CD1c-positive myeloid dendritic cell (primary cell): ENCODE data around the gene FAM124A.
A peak's percentile ranks its signal among the peaks of the same experiment; 100 is the strongest.

Experiments
- DNase-seq: peaks from one replicate; pipeline ENCODE4 v3.0.0-alpha.2; 2016; ENCODE audit errors: extremely low spot score

FAM124A gene

GRCh38 chr13:51305271-51305967, 83.2 kb downstream of the FAM124A start:
- no peak for DNase-seq

DNA sequence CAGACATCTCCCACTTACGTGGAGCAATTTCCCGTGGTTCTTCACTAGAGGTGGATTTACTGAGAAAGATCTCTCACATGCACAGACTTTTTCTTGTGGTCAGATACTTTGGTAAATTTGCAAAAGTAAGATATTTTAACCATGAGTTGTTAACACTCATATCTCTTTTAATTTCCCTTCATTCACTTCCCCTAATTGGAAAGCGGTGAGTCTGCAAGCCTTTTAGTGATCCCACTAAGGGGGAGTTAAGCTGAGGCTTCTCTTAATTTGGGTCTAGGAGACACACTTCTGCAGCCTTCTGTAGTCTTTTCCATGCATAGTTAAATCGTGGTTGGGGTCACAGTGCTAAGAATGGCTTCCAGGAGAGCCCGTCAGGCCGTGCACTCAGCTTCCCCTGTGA, 86.6 kb downstream of the FAM124A start:
- DNase-seq = no peak

GRCh38 chr13:51311231-51311630, 89.0 kb downstream of the FAM124A start:
- DNase-seq = no peak

DNA sequence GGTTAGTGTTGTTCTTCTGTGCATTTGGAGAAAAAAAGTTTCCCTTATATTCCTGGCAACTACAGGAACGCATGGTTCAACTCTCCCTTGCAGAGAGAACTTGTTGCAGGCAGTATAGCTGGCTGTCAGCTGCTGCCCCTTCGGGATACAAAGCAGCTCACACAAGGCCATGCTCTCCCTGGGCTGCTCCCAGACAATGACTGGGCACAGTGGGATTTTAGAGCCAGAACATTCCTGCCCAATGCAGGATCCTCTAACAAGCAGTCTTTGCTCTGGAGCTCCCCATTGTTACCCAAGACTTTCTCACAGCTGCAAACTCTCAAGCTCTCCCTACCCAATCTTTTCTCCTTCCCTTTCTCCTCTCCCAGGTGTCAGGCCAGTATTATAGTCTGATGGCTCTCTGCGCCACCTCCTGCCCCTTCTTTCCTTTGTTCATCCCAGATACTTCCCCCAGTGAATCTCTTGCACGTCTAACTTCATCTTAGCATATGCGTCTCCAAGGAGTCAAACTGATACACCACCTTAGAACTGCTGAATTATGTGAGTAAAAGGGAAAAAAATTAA, 89.8 kb downstream of the FAM124A start:
- no peak for DNase-seq

DNA sequence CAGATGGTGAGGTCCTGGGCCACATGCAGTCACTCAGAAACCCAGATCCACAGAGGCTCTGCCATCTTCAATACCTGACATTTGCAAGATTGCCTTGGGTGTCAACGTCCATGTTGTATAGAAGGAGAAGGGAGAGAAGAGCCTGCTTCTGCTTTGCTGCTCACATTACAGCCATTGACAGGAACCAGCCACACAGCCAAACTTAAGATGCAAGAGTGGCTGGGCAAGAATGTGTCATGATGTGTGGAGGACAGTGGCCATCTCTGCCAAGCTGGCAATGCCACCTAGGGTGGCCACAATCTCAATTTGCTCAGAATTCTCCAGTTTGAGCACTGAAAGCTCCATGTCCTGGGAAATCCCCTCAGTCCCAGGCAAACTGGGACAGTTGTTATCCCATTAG, 91.4 kb downstream of the FAM124A start:
- DNase-seq = no peak

- DNase-seq = no peak
Observed at GRCh38 chr13:51317262-51317661, 95.1 kb downstream of the FAM124A start.

- no peak for DNase-seq
Observed at GRCh38 chr13:51318015-51318414, 95.8 kb downstream of the FAM124A start.

DNA sequence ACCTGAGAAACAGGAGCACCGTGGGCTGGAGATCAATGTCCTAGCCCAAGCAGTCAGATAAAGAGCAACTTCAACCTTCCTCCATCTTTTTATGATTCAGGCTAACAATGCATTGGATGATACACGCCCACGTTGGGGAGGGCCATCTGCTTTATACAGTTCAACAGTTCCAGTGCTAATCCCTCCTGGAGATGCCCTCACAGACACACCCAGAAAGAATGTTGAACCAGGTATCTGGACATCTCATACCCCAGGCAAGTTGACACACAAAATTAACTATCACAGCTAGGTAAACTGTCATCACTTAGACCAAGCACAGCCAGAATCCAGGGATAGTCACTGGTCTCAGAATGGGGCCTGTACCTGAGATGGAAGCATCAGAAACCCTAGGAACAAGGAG, 96.7 kb downstream of the FAM124A start:
- no peak for DNase-seq

GRCh38 chr13:51321836-51322235, 99.6 kb downstream of the FAM124A start:
- no peak for DNase-seq

DNA sequence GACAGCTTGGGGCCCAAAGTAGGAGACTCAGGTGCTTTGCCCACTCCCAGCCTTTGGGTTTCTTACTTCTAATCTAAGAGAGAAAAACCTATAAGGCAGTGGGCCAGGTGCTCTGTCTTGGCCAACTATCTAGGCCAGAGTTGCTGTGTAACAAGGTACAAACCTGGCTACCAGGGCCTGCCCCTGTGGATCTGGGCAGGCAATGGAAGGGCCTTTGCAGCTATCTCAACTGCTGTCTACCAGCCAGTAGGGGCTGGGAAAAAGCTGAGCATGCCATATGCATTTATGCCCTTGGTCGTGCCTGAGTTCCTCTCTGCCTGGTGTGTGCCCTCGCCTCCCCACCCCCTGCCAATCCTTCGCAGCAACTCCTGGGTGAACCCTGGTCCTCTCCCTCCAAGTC, 100.6 kb downstream of the FAM124A start:
- DNase-seq = no peak

DNA sequence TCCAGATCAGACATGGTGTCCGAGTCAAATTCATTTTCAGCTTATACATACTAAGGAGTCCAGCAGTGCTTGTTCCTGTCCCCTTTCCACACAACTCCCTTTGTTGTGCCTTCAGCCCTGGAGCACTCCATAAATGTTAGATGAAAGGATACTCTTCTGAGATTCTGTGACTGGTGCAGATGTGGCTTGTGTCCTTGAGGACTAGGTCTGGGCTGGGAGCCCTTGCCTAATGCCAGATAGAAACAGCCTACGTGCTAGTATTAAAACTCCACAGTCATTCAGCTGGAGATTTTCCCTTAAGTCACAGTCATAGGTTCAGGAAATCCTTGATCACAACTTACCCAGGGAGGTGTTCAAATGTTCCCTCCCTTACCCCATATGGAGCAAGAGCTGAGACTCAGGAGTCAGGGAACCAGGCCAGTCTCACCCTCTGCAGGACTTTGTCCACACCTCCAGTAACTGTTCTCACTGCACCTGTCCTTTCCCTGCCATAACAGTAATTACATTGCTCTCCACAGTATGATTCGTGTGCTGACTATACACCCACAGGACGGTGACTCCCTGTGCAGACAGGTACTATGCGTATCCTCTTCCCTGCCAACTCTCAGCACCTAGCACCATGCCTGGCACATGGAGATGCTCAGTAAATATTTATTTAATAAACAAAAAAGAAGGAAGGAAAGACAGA, 101.8 kb downstream of the FAM124A start:
- no peak for DNase-seq

DNA sequence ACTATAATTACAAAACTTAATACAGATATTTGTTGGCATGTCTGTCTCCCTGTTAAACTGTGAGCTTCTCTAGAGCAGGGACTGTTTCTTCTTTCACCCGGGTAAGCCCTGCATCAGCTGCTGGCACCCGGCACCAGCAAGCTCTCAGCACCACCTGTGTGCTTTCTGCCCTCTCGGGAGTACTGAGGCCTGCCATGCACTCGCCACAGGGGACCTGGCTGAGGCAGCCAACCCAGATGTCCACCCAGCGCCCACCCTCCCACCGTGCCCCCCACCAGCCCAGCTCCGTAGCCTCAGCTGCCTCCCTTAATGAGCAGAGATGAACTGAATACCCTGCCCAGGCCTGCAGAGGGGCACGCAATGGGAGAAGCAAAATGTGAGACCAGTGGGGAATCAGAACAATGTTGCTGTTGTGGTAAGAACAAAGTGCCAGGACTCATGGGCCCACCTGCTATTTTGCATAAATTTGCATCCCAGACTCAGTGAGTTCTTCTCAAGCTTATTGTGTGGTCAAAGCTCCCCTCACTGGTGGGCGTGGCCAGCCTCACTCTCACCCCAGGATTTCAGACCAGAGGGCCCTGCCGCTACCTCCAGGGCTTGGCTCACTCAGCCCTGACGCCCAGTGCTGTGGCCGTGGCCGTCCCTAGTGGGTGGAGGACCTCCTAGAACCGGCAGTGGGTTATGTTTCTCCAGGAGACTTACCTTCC, 102.7 kb downstream of the FAM124A start:
- DNase-seq = no peak

DNA sequence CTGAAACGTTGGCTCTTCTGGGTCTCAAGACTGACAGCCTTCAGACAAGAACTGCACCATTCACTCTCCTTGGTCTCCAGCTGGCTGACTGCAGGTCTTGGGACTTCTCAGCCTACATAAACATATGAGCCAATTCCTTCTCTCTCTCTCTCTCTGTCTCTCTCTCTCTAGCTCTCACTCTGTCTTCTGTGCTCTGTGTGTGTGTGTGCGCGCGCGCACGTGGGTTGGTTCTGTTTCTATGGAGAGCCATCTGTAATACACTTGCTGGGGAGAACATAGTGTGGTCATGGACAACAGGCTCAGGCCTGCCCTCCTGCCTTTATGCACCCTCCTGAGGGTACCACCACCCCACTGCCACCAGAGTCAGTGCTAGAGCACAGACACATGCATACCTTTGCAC, 103.6 kb downstream of the FAM124A start:
- no peak for DNase-seq

DNA sequence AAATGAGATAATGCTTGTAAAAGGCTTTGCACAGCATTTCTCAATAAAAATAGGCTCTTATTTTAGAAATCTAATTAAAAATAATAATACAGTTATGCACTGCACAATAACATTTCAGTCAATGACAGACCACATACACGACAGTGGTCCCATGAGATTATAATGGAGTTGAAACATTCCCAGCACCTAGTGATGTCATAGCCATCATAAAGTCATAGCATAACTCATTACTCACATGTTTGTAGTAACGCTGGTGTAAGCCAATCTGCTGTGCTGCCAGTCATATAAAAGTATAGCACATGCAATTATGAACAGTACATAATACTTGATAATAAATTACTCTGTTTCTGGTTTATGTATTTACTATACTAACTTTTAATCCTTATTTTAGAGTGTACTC, 104.6 kb downstream of the FAM124A start:
- no peak for DNase-seq

DNA sequence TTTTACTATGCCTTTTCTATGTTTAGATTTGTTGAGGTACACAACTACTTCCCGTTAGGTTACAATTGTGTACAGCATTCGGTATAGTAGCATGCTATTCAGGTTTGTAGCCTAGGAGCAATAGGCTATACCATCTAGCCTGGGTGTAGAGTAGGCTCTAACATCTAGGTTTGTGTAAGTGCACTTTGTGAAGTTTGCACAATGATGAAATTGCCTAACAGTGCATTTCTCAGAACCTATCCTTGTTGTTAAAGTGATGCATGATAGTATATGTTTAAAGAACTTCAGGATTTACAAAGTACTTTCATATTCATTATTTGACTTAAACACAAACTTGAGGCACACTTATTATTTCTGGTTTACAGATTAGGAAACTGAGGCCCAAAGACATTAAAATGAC, 105.8 kb downstream of the FAM124A start:
- DNase-seq = no peak

DNA sequence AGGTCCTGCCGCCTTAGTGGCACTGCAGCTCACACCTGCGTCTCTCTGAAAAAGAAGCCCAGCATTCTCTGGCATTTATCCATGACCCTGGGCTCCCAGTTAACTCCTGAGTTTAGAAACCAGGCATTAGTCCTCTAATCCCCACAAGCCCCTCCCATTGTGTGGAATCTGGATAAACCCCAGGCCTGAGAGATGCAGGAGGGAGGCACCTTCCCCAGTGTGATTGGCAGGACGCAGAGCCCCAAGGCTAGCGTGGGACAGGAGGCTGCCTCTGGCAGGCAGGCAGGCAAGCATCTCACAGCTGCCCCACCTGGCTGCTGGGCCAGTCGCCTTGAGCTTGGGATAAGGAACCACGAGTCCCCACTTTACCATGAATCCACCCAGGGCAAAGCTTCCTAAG, 106.3 kb downstream of the FAM124A start:
- DNase-seq = no peak

GRCh38 chr13:51329606-51330005, 107.4 kb downstream of the FAM124A start:
- no peak for DNase-seq

- peak; percentile 84 for DNase-seq
Observed at GRCh38 chr13:51330791-51331190, 108.6 kb downstream of the FAM124A start.

- DNase-seq = peak; percentile 64
Observed at GRCh38 chr13:51331354-51331861, 109.2 kb downstream of the FAM124A start.

DNA sequence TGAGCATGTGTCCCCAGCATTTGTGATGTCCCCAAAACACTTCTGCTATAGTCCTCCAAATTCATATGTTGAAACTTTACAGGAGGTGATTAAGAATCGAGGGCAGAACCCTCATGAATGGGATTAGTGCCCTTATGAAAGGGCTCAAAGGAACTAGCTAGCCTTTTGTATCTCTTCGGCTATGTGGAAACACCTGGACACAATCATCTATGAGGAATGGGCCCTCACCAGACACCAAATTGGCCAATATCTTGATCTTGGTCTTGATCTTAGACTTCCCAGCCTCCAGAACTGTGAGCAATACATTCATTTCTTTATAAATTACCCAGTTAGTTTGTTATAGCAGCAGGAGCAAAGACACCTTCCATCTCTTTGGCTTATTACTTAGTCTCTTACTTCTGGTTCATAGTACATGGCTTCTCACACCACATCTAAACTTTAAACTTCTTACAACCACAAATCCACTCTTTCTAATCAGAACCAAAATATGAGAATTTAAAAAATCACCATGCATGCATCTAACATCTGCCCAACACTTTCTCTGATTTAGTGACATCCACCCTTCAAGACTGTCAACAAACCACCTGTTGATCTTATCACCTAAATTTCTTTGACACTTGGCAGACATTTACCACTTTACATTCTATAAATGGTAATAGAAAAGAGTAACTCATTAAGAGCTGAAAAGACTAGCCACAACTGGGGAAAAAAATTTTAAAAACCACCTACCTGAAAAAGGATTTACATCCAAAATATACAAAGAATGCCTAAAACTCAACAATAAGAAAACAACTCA, 110.6 kb downstream of the FAM124A start:
- DNase-seq = no peak

DNA sequence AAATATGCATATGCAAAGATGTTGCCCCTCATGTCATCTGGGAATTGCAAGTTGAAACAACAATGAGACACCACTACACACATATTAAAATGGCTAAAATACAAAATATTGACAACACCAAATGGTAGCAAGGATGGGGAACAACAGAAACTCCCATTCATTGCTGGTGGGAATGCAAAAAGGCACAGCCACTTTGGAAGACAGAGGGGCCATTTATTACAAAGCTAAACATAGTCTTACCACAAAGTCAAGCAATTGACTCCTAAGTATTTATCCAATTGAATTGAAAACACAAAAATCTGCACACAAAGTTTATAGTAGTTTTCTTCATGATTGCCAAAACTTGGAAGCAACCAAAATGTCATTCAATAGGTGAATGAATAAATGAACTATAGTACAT, 111.2 kb downstream of the FAM124A start:
- no peak for DNase-seq

DNA sequence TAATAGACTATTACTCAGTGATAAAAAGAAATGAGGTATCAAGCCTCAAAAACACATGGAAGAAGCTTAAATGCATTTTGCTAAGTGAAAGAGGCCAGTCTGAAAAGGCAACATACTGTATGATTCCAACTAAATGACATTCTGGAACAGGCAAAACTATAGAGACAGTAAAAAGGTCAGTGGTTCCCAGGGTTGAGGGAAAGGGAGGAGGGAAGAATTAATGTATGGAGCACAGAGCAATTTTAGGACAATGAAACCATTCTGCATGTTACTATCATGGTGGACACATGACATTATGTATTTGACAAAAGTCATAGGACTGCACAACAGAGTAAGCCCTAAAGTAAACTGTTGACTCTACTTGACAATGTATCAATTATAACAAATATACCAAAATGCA, 111.6 kb downstream of the FAM124A start:
- DNase-seq = no peak
